Activated CD4-positive, alpha-beta T cell treated with anti-CD3 and anti-CD28 coated beads, Interleukin-2, amount 50 U/mL, for 1 hour (primary cell): Measurements from ENCODE around the gene SLC44A3.

Experiments
- DNase-seq: peaks from one replicate; pipeline ENCODE4 v3.0.0-alpha.2; 2020

Gene SLC44A3

GRCh38 chr1:94878329-94878728, 58.2 kb downstream of the SLC44A3 start:
- DNase-seq, result no peak

- no peak for DNase-seq
These were observed 63.5 kb downstream of the SLC44A3 start for GRCh38 chr1:94883691-94884090.

DNA sequence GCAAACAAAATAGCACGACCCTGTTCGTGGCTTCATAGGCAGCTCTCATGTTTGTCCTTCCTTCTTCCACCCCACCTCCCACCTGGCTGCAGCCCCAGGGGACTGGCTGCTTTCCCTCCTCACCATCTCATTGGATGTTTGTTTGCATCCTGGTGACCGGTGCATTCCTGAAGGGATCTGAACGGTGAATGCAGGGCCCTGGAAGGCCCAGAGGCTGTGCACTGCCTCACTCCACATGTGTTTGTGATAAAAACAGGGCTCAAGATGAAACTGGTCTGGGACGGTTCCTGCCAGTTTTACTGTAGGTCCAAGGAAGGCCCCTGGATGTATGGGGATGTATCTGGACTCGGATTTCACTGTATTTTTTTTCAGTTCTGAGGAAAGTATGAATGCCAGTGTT, 63.9 kb downstream of the SLC44A3 start:
- DNase-seq, result no peak

GRCh38 chr1:94884507-94884906, 64.3 kb downstream of the SLC44A3 start:
- DNase-seq, result no peak

DNA sequence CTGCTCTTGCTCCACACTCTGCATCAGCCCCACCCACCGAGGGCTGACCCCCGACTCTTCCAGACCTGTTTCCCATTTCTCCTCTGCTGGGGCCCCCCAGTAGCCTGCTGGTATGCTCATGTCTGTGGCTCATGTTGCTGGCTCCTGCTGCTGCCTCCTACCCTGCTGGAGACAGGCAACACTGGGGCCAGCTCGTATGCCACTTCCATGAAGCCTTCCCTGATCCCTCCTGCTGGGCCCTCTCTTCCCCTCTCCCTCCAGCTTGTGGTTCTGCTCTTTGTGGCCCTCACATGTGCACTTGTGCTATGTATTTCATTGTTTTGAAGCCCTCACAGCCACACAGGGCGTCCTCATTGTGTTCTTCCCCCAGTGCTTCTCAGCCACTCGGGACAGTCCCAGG, 66.2 kb downstream of the SLC44A3 start:
- DNase-seq, result no peak

- no peak for DNase-seq
These were observed 66.9 kb downstream of the SLC44A3 start for GRCh38 chr1:94887106-94887505.

- no peak for DNase-seq
These were observed 67.5 kb downstream of the SLC44A3 start for GRCh38 chr1:94887603-94888171.

GRCh38 chr1:94888201-94888600, 68.0 kb downstream of the SLC44A3 start:
- DNase-seq, result no peak

GRCh38 chr1:94892604-94893254, 72.6 kb downstream of the SLC44A3 start:
- no peak for DNase-seq

- no peak for DNase-seq
These were observed 74.5 kb downstream of the SLC44A3 start for GRCh38 chr1:94894630-94895029.

GRCh38 chr1:94895518-94895917, 75.4 kb downstream of the SLC44A3 start:
- DNase-seq, result no peak

- DNase-seq, result no peak
These were observed 78.6 kb downstream of the SLC44A3 start for GRCh38 chr1:94898491-94899385.

DNA sequence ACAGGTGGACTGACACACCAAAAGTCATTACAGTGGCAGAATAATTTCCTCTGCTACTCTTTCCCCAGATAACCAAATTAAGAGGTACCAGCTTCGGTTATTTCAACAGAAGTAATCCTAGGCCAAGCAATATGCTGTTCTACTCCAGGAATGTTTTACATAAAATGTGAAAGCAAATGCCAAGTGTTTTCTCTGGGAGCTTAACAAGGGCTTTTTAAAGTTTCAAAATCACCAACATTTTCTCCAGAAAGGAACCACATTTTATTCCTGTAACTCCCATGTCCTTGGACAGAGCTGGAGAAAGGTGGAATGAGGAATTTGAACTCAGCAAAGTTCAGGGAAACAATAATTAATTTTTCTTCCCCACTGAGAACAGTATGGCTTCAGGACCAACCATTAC, 79.6 kb downstream of the SLC44A3 start:
- no peak for DNase-seq

GRCh38 chr1:94901841-94902240, 81.7 kb downstream of the SLC44A3 start:
- no peak for DNase-seq

DNA sequence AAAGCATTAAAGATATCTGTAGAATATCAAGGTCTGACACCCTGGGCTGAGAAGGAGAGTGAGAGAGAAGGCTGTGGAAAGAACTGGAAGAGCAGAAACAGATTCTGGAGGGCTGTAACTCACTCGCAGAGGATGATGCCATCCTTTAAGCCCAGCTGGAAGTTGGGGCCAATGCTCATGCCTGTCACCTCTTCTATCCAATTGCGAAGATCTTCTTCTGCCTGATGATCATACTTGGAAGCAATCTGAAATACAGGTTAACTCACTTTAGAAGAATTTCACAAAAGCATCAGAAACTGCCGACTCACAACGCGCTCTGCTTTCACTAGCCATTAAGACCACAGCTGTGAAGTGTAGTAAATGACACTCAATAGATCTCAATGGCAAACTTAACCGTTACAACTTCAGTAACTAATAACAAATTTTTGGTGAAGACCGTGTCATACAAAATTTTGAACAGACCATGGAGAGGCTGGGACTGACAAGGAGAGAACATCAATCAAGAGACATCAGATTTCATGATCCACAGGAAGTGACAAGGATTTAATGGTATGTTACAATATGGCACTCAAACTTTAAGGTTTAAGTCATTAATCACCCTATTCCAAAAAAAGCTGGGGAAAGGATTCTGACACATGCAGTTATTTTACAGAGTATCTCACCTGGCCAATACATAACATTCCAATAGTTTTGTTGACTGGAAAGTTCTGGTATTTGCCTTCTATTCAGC, 83.3 kb downstream of the SLC44A3 start:
- DNase-seq, result no peak

DNA sequence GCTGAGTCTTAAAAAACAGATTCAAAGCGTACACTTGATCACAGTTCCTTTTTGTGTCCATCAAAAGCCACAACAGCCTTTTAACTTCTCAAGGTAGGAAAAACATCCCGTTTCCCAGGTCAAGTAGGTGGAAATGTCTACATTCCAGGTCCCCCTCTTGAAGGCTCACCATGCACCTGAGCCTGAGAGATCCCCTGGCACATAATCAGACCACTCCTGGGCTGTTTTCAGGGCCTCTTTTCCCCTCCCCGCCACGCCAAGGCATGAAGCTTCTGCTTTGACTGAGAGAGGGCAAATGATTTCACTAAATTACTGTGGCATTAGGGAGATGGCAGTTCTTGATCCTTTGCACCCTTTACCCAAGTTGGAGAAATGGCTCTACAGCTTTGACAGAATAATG, 85.0 kb downstream of the SLC44A3 start:
- no peak for DNase-seq

DNA sequence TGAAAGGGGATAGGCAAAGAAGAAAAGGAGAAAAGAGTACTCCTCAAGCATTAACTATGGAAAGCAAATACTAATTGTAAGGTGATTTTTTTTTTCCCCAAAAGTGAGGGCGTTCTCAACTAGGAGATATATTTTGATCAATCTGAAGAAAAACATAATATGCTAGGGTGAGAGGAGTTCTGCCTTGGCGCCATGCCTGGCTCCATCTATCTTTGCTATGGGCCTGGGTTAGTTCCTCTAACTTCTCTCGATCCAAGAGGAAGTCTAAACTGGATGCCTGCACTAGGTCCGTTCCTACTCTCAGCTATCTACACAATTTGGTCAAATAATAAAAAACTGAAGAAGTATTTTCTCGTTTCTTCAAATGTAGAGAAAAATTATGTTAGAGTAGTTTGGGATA, 86.2 kb downstream of the SLC44A3 start:
- DNase-seq, result no peak

- no peak for DNase-seq
These were observed 87.0 kb downstream of the SLC44A3 start for GRCh38 chr1:94907136-94907535.

- DNase-seq, result no peak
These were observed 88.0 kb downstream of the SLC44A3 start for GRCh38 chr1:94908190-94908589.

DNA sequence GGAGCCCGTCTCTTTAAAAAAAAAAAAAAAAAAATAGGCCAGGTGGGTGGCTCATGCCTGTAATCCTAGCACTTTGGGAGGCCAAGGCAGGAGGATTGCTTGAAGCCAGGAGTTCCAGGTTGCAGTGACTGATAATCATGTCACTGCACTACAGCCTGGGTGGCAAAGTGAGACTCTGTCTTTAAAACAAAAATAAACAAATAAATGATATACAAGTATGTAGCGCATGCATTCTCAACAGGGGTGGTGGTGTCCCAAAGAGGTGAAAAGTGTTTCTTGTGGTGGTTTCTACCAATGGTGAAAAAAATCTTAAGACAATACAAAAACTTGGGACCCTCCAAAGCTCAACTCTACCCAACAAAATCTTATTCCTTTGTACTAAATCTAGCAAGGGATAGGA, 88.8 kb downstream of the SLC44A3 start:
- DNase-seq, result no peak

GRCh38 chr1:94909486-94909885, 89.3 kb downstream of the SLC44A3 start:
- DNase-seq, result no peak

DNA sequence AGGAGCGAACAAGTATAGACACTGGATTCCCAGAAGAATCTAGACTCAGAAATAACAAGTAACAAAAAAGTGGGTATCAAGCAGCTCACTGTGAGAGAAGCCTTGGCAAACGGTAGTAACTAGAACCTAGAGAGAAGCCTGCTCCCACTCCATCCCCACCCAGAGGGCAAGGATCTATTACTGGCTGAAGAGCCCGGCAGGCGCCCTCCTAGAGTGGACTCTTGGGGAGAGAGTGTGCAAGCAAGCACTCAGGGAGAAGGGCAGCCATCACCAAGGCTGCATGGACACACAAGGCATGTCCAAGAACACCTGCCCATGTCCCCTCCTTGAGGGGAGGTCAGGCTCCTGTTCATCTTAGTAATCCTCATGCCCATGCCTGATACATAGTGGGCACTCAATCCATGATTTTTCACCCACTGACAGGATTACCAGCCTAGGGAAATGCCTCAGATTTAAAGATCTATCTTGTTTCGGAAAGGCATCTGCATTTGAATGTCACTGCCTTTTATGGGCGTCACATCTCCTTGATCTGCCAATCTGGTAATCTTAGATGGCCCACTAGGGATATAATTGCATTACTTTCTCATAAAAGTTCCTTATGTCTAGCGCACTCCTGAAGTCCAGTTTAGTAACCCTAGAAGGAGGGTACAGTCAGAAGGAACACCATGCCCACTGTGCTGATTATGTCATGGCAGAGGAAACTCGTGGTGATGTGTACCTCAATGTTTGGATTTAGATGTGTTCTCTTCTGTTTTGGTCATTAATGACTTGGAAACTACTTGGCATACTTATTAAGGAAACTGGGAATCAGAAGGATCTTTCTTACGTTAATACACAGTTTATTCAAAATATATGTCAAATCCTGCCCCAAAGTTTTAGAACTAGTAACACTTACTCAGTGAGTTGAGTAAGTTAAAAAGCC, 92.4 kb downstream of the SLC44A3 start:
- no peak for DNase-seq
